MM.1S (cell line): ENCODE data around the gene CBR4.

Source experiments
- EZH2 ChIP-seq: fragments of 300-600 bp; sonication (generic); optimal IDR thresholded peaks from 2 replicates; pipeline ENCODE3; 2017; ENCODE audit warnings: low read depth, mild to moderate bottlenecking, antibody characterized with exemption, low read length, mixed read lengths
- TF ChIP-seq, protein P1 (sequence below): fragments of 300-600 bp; sonication (generic); IDR thresholded peaks from 2 replicates; pipeline ENCODE4 v1.5.1; 2016; ENCODE audit warnings: antibody characterized with exemption, low read length, mixed read lengths

DNA sequence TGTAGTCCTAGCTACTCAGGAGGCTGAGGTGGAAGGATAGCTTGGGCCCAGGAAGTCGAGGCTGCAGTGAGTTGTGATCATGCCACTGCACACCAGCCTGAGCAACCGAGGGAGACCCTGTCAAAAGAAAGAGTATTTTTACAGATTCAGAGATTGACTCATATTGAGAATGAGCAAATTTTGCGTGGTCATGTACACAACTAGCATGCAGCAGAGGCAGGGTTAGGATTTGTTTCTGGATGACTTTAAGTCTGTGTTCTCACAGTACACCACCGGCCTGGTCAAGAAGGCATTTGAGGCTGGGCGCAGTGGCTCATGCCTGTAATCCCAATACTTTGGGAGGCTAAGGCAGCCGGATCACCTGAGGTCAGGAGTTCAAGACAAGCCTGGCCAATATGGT lies 44.8 kb upstream of the CBR4 start:
- TF ChIP-seq, protein P1, sequence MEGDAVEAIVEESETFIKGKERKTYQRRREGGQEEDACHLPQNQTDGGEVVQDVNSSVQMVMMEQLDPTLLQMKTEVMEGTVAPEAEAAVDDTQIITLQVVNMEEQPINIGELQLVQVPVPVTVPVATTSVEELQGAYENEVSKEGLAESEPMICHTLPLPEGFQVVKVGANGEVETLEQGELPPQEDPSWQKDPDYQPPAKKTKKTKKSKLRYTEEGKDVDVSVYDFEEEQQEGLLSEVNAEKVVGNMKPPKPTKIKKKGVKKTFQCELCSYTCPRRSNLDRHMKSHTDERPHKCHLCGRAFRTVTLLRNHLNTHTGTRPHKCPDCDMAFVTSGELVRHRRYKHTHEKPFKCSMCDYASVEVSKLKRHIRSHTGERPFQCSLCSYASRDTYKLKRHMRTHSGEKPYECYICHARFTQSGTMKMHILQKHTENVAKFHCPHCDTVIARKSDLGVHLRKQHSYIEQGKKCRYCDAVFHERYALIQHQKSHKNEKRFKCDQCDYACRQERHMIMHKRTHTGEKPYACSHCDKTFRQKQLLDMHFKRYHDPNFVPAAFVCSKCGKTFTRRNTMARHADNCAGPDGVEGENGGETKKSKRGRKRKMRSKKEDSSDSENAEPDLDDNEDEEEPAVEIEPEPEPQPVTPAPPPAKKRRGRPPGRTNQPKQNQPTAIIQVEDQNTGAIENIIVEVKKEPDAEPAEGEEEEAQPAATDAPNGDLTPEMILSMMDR, result no peak
- no peak for TF ChIP-seq EZH2
